Kidney (tissue), 14 donors: ENCODE measurements around the gene CMSS1. TPM values are rescaled to one million over a fixed set of nuclear protein-coding genes. Genes with fewer than 3 reads are reported as not detected.
A peak's percentile ranks its signal among the peaks of the same experiment; 100 is the strongest.

ENCODE experiments used
- DNase-seq, 5 donors: peaks; one replicate each; pipeline ENCODE4 v3.0.0-alpha.2; 2013 to 2020
- FAIRE-seq: peaks from 2 replicates; lab custom pipeline; 2012; peaks lifted over from hg19 to GRCh38; lab: Jason Lieb, UNC
- H3K27ac ChIP-seq, 2 donors: one replicate each; pipeline ENCODE4 v1.7.0; 2013; ENCODE audit warnings: low read depth in 2 of 2, low read length in 2 of 2, inconsistent platforms in 1 of 2
- H3K27me3 ChIP-seq: one replicate; pipeline ENCODE4 v1.7.1; 2013; ENCODE audit warnings: low read length, inconsistent platforms; ENCODE audit not compliant: control insufficient read depth, insufficient read depth
- H3K36me3 ChIP-seq, 3 donors: one replicate each; pipeline versions ENCODE4 v1.7.0 to v1.7.1; 2013; ENCODE audit warnings: low read length in 3 of 3, control low read depth in 1 of 3, inconsistent platforms in 1 of 3; ENCODE audit not compliant: insufficient read depth in 3 of 3, control insufficient read depth in 2 of 3
- H3K4me1 ChIP-seq, 3 donors: one replicate each; pipeline versions ENCODE4 v1.7.0 to v1.7.1; 2013; ENCODE audit warnings: low read length in 3 of 3, inconsistent platforms in 1 of 3, low read depth in 1 of 3; ENCODE audit not compliant: control insufficient read depth in 2 of 3, insufficient read depth in 2 of 3
- H3K4me3 ChIP-seq, 3 donors: one replicate each; pipeline versions ENCODE4 v1.7.0 to v1.8.1; 2013; ENCODE audit warnings: low read length in 3 of 3, control low read depth in 1 of 3, inconsistent platforms in 1 of 3
- H3K9ac ChIP-seq, 3 donors: one replicate each; pipeline versions ENCODE4 v1.7.0 to v1.7.1; 2013; ENCODE audit warnings: low read length in 3 of 3, control low read depth in 1 of 3, inconsistent platforms in 1 of 3
- H3K9me3 ChIP-seq, 3 donors: one replicate each; pipeline versions ENCODE4 v1.7.0 to v1.7.1; 2013; ENCODE audit warnings: low read length in 3 of 3, control low read depth in 1 of 3, inconsistent platforms in 1 of 3; ENCODE audit not compliant: control insufficient read depth in 2 of 3, insufficient read depth in 1 of 3
- intact Hi-C: fragments of 100-400 bp; cut with DNase I; formaldehyde crosslinking; loops from one replicate; pipeline ENCODE4 v1.11.1; 2022
- polyA plus RNA-seq: library from polyadenylated mRNA; stranded (reverse); fragments of 350-450 nt; fragmentation: Illumina TruSeq; extraction: RNeasy Lipid Tissue Mini Kit (QIAGEN cat#74804); gene quantifications from one replicate; pipeline ENCODE4 v1.2.3, GENCODE V29; 2014; ENCODE audit warnings: low read depth, low replicate concordance; ENCODE audit not compliant: insufficient read depth
- total RNA-seq: library from RNA; stranded (reverse); fragmentation: NEBNext Ultra II Directional; extraction: Animal tissue kit (Norgen Biotek cat#: 25700); gene quantifications from one replicate; pipeline ENCODE4 v1.2.1, GENCODE V29; 2021
- TF ChIP-seq, protein P1 (sequence below): IDR thresholded peaks from 3 replicates; pipeline ENCODE4 v1.5.1; 2012; ENCODE audit warnings: mild to moderate bottlenecking, moderate library complexity, borderline replicate concordance; ENCODE audit not compliant: insufficient read depth; ENCODE audit errors: extremely low read depth
- donor health status: control.
- donor health status: control.
- donor health status: control.
- donor health status: control.
- donor health status: control.
- donor health status: DM: yes; HTN: yes; CAD: no.
- donor health status: Normal renal cell carcinoma (clear cell type).

CMSS1 gene
- total and polyA plus RNA-seq, 2 donors from 2014 or later = 26.4 to 27.0 TPM

DNA sequence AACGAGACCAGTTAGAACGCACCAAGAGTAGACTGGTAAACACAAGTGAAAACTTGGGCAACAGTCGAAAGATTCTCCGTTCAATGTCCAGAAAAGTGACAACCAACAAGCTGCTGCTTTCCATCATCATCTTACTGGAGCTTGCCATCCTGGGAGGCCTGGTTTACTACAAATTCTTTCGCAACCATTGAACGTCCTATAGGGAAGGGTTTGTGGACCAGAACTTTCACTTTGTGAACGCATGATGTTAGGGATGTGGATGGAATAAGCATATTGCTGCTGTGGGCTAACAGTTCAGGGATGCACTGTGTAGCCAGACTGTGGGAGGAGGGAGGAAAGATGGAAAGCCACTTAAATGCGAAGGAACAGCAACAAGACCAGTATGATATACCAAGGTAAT, 408.2 kb downstream of the CMSS1 start:
- no peaks in the 10 kb centered on the region for H3K4me1 ChIP-seq
- H3K27me3 ChIP-seq = no peaks in the 10 kb centered on the region
- intact Hi-C loops = no loop called here
- no peak overlapping the region for H3K4me3 ChIP-seq
- peaks cover 0 to 4% (median 0%) of the 10 kb centered on the region in 3 donors for H3K9me3 ChIP-seq
- H3K27ac ChIP-seq = no peak overlapping the region
- no peaks in the 10 kb centered on the region for H3K36me3 ChIP-seq
- H3K9ac ChIP-seq = no peak overlapping the region
- DNase-seq (no peak), FAIRE-seq (no peak)
- TF ChIP-seq, protein P1, sequence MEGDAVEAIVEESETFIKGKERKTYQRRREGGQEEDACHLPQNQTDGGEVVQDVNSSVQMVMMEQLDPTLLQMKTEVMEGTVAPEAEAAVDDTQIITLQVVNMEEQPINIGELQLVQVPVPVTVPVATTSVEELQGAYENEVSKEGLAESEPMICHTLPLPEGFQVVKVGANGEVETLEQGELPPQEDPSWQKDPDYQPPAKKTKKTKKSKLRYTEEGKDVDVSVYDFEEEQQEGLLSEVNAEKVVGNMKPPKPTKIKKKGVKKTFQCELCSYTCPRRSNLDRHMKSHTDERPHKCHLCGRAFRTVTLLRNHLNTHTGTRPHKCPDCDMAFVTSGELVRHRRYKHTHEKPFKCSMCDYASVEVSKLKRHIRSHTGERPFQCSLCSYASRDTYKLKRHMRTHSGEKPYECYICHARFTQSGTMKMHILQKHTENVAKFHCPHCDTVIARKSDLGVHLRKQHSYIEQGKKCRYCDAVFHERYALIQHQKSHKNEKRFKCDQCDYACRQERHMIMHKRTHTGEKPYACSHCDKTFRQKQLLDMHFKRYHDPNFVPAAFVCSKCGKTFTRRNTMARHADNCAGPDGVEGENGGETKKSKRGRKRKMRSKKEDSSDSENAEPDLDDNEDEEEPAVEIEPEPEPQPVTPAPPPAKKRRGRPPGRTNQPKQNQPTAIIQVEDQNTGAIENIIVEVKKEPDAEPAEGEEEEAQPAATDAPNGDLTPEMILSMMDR = no peak

DNA sequence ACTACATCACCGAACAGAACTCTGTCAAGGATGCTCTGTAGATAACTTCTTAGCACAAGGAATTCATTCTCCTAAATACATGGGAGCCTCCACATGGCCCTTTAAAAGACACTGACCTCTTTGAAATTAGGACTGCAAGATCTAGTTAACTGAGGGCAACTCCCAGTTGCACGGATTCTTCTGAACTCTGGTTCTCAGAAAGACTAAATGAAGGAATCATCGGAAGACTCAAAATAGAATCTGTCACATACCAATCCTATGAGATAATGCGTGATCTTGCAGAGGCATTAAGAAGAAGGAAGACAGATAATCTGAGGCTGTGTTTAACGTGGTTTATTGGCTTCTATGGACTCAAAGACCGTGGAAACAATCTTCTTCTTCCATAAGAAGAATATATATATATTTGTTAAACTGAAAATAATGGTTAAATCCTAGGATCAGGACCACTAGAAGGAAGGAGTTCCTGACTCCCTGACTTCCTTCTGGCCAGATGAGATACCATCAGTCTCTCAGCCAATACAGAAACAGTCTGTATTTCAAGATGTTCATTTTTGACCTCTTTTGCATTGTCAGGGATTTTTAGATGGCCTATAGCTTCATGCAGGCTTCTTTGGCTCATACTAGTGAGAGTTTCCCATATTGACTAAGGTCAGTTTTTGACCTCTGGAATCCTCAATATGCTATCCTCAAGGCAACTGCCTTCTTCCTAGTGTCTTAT, 409.2 kb downstream of the CMSS1 start:
- Histone ChIP-seq H3K27ac (peak overlapping the region in 1 of 2 donors; percentile 14), H3K9ac (no peak overlapping the region), H3K36me3 (no peaks in the 10 kb centered on the region), H3K27me3 (no peaks in the 10 kb centered on the region), H3K4me1 (no peaks in the 10 kb centered on the region), H3K4me3 (no peak overlapping the region), H3K9me3 (peaks cover 0 to 4% (median 0%) of the 10 kb centered on the region in 3 donors)
- intact Hi-C loops = no loop called here
- no peak for DNase-seq
- TF ChIP-seq, protein P1 = no peak
- no peak for FAIRE-seq

DNA sequence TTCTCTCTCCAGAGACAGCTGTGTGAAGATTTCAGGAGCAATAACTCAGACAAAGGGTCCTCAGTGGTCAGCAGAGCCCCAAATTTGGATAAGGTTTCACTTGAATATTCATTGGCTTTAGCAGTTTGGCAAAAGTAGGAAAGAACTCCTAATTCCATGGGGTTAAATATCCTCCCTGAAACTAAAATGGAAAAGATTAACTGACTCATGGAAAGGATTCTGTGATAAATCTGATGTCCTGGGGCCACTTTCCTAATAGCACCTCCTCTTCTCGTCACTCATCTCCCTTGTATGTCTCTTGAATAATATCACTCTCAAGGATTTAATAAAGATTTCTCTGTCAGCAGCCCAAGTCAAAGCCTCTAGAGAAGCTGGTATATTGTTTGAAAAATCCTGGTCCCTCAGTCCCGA, 409.9 kb downstream of the CMSS1 start:
- Histone ChIP-seq H3K4me3 (no peak overlapping the region), H3K27me3 (no peaks in the 10 kb centered on the region), H3K27ac (peak overlapping the region in 1 of 2 donors; percentile 14), H3K4me1 (no peaks in the 10 kb centered on the region), H3K9me3 (peaks cover 0 to 4% (median 0%) of the 10 kb centered on the region in 3 donors), H3K9ac (no peak overlapping the region), H3K36me3 (no peaks in the 10 kb centered on the region)
- DNase-seq (no peak), FAIRE-seq (no peak)
- intact Hi-C loops = no loop called here
- TF ChIP-seq, protein P1 = no peak
